ENCODE data around the gene MRGPRD.
"Not testable (repeated sequence)": the region's sequence is repeated elsewhere in the genome, so short reads cannot be mapped to it uniquely, and the experiment has no call there.

Gene MRGPRD

DNA sequence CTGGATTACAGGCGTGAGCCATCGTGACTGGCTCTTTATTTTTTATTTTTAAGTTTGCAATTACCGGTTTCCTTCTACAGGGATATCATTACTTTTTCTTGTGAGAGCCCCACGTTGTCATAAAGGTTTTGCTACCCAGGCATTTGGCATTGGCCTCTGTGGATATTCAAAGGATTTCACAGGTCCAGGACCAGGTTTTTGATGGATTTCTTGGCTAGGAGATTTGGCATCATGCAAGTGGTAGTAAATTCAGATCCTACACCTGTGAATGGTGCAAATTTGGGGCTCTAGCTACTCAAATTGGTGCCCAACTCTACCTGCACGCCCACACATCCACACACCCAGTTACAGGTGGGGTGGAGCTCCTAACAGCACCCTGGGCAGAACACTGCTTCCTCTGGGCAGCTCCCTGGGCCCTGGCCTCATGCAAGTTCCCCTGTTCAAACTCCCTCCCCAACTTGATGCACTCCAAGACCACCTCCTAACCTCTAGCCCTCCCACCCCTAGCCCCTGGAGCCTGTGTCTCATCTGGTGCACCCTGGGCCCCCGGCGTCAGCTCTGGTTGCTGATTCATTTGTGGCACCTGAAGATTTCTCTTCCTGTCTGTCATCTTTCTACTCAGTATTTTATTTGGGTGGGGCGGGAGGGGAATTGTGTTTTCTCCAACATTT is 9.3 kb upstream of the MRGPRD start:
- Mint-ChIP-seq H3K36me3 (peaks cover 10% of the 10 kb centered on the region), H3K9me3 (ENCODE audit: low read depth) (peaks cover 12% of the 10 kb centered on the region), H3K4me1 (ENCODE audit: low read depth) (no peaks in the 10 kb centered on the region), H3K27ac (no peak overlapping the region), H3K4me3 (no peak overlapping the region), H3K27me3 (peaks cover 8% of the 10 kb centered on the region)

- no peak overlapping the region for H3K4me3 Mint-ChIP-seq
- peaks cover 11% of the 10 kb centered on the region for H3K27me3 Mint-ChIP-seq
- H3K27ac Mint-ChIP-seq = no peak overlapping the region
- no peaks in the 10 kb centered on the region for H3K4me1 Mint-ChIP-seq (ENCODE audit: low read depth)
- H3K36me3 Mint-ChIP-seq = peaks cover 10% of the 10 kb centered on the region
- peaks cover 12% of the 10 kb centered on the region for H3K9me3 Mint-ChIP-seq (ENCODE audit: low read depth)
These were observed 7.7 kb upstream of the MRGPRD start for GRCh38 chr11:68988491-68988890.

GRCh38 chr11:68987211-68987610 is 6.4 kb upstream of the MRGPRD start:
- H3K4me1 Mint-ChIP-seq (ENCODE audit: low read depth) = no peaks in the 10 kb centered on the region
- peaks cover 10% of the 10 kb centered on the region for H3K36me3 Mint-ChIP-seq
- peaks cover 12% of the 10 kb centered on the region for H3K9me3 Mint-ChIP-seq (ENCODE audit: low read depth)
- no peak overlapping the region for H3K4me3 Mint-ChIP-seq
- peaks cover 6% of the 10 kb centered on the region for H3K27me3 Mint-ChIP-seq
- H3K27ac Mint-ChIP-seq = no peak overlapping the region

DNA sequence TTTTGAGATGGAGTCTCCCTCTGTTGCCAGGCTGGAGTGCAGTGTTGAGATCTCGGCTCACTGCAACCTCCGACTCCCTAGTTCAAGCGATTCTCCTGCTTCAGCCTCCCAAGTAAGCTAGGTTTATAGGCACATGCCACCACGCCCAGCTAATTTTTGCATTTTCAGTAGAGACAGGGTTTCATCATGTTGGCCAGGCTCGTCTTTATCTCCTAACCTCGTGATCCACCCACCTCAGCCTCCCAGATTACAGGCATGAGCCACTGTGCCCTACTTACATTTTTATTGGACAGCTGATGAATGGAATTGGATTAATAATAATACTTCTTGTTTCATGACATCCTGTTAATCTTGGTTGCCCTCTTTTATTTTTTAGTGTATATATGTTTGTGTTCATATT is 3.0 kb upstream of the MRGPRD start:
- peaks cover 5% of the 10 kb centered on the region for H3K27me3 Mint-ChIP-seq
- peaks cover 12% of the 10 kb centered on the region for H3K9me3 Mint-ChIP-seq (ENCODE audit: low read depth)
- no peak overlapping the region for H3K4me3 Mint-ChIP-seq
- no peak overlapping the region for H3K27ac Mint-ChIP-seq
- H3K4me1 Mint-ChIP-seq (ENCODE audit: low read depth) = no peaks in the 10 kb centered on the region
- H3K36me3 Mint-ChIP-seq = peaks cover 10% of the 10 kb centered on the region

DNA sequence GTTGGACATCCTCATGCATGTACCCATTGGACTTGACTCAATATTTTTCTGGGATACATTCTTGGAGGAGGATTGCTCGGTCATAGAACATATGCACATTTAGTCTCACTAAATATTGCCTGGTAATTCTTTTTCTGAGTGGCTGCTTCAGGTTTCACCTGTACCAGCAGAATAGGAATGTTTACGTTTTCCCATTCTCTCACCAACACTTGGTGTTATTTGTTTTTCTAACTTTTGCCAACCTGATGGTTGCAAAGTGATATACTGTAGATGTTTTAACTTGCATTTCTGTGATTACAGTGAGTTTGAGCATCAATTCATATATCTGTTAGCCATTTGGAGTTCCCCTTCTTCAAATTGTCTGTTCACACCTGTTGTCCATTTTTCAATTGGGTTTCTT is 1.3 kb upstream of the MRGPRD start:
- Mint-ChIP-seq H3K4me3 (no peak overlapping the region), H3K27me3 (peaks cover 5% of the 10 kb centered on the region), H3K36me3 (peaks cover 9% of the 10 kb centered on the region), H3K27ac (no peak overlapping the region), H3K4me1 (ENCODE audit: low read depth) (no peaks in the 10 kb centered on the region), H3K9me3 (ENCODE audit: low read depth) (peaks cover 9% of the 10 kb centered on the region)

DNA sequence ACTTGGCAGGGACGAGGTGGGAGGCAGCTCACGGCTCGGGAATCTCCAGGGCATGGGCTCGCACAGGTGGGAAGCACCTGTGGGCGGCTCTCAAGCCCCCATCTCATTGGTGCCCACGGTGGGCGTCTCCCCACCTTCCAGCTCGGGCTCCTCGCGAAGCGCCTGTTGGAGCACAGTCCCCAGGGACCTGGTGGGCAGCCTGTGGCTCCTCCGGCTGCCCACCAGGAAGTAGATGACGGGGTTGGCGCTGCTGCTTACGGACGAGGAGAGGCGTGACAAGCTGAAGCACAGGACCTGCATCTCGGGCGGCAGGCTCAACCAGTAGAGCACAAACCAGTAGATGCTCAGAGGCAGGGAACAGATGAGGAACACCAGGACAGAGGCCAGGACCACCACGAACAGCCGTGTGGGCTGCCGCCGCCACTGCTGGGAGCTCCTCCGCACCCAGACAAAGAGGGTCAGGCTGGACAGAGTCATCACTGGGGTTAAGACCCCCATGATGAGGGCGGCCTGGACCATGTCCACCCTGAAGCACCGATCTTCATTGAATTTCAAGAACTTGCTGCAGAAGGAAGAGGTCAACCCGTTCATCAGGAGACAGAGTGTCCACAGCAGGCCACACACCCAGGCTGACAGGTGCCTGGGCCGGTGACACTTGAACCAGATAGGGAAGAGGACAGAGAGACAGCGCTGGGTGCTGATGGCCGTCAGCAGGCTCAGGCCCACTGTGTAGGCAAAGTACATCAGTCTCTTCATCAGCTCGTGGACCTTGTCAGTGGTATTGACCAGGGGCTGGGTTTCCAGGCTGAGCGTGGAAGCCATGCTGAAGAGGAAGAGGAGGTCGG is 633 bp downstream of the MRGPRD start:
- no peaks in the 10 kb centered on the region for H3K4me1 Mint-ChIP-seq (ENCODE audit: low read depth)
- H3K9me3 Mint-ChIP-seq (ENCODE audit: low read depth) = no peaks in the 10 kb centered on the region
- H3K27ac Mint-ChIP-seq = no peak overlapping the region
- H3K27me3 Mint-ChIP-seq = peaks cover 2% of the 10 kb centered on the region
- no peak overlapping the region for H3K4me3 Mint-ChIP-seq
- no peaks in the 10 kb centered on the region for H3K36me3 Mint-ChIP-seq

DNA sequence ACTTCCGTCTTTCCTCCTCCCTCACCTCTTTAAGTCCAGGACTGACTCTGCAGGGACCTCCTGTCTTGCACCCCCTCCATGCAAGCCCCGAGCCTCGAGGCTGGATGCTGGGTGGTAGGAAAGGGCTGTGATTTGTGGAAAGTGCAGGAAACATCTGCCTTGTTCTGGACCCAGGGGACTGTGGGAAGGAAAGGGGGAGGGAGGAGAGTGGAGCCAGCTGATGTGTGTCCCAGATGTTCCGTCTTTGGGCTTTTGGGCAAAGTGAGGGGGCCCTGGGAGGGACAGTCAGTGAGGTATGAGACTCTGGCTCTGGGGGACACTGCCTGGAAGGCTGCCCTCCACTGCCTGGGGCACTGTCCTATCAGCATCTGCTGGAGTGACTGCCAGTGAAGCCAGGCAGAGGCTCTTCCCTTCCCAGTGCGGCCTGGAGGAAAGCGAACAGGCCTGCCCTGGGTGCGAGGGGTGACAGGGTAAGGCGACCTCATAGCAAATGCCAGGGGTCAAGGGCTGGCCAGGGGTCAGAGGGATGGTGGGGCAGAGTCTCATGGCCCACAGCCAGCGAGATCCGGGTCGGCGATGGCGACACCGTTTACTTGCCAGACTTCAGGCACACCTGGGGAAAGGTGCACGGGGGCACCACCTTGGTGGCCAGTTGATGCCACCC is 1.7 kb downstream of the MRGPRD start:
- Mint-ChIP-seq H3K27ac (no peak overlapping the region), H3K4me3 (no peak overlapping the region), H3K36me3 (no peaks in the 10 kb centered on the region), H3K4me1 (ENCODE audit: low read depth) (peaks cover 2% of the 10 kb centered on the region), H3K9me3 (ENCODE audit: low read depth) (no peaks in the 10 kb centered on the region), H3K27me3 (peaks cover under 1% of the 10 kb centered on the region)

DNA sequence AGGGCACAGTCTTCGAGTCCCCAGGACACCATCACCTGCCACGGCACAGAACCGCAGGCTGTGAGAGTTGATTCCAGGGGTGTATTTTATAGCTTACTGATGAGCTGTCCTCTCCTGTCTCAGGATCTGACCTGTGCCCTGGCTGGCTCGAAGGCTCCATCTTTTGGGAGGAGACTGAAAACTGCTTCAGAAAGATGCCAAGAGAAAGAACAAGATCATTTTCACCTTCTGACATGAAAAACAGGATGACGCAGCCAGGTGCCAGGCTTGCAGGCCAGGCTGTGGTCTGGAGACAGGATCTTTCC is 2.2 kb downstream of the MRGPRD start:
- H3K4me3 Mint-ChIP-seq = no peak overlapping the region
- H3K27ac Mint-ChIP-seq = no peak overlapping the region
- no peaks in the 10 kb centered on the region for H3K36me3 Mint-ChIP-seq
- H3K4me1 Mint-ChIP-seq (ENCODE audit: low read depth) = peaks cover 2% of the 10 kb centered on the region
- no peaks in the 10 kb centered on the region for H3K27me3 Mint-ChIP-seq
- no peaks in the 10 kb centered on the region for H3K9me3 Mint-ChIP-seq (ENCODE audit: low read depth)

GRCh38 chr11:68977781-68978625 is 2.8 kb downstream of the MRGPRD start:
- H3K36me3 Mint-ChIP-seq = no peaks in the 10 kb centered on the region
- no peaks in the 10 kb centered on the region for H3K9me3 Mint-ChIP-seq (ENCODE audit: low read depth)
- H3K27me3 Mint-ChIP-seq = no peaks in the 10 kb centered on the region
- no peak overlapping the region for H3K4me3 Mint-ChIP-seq
- no peak overlapping the region for H3K27ac Mint-ChIP-seq
- peaks cover 2% of the 10 kb centered on the region for H3K4me1 Mint-ChIP-seq (ENCODE audit: low read depth)

- Mint-ChIP-seq H3K9me3 (ENCODE audit: low read depth) (no peaks in the 10 kb centered on the region), H3K4me3 (no peak overlapping the region), H3K27ac (no peak overlapping the region), H3K27me3 (no peaks in the 10 kb centered on the region), H3K36me3 (no peaks in the 10 kb centered on the region), H3K4me1 (ENCODE audit: low read depth) (peaks cover 2% of the 10 kb centered on the region)
These were observed 4.2 kb downstream of the MRGPRD start for GRCh38 chr11:68976563-68976962.

GRCh38 chr11:68976095-68976494 is 4.7 kb downstream of the MRGPRD start:
- no peaks in the 10 kb centered on the region for H3K27me3 Mint-ChIP-seq
- no peaks in the 10 kb centered on the region for H3K9me3 Mint-ChIP-seq (ENCODE audit: low read depth)
- no peak overlapping the region for H3K4me3 Mint-ChIP-seq
- H3K27ac Mint-ChIP-seq = no peak overlapping the region
- H3K4me1 Mint-ChIP-seq (ENCODE audit: low read depth) = peaks cover 2% of the 10 kb centered on the region
- H3K36me3 Mint-ChIP-seq = no peaks in the 10 kb centered on the region

DNA sequence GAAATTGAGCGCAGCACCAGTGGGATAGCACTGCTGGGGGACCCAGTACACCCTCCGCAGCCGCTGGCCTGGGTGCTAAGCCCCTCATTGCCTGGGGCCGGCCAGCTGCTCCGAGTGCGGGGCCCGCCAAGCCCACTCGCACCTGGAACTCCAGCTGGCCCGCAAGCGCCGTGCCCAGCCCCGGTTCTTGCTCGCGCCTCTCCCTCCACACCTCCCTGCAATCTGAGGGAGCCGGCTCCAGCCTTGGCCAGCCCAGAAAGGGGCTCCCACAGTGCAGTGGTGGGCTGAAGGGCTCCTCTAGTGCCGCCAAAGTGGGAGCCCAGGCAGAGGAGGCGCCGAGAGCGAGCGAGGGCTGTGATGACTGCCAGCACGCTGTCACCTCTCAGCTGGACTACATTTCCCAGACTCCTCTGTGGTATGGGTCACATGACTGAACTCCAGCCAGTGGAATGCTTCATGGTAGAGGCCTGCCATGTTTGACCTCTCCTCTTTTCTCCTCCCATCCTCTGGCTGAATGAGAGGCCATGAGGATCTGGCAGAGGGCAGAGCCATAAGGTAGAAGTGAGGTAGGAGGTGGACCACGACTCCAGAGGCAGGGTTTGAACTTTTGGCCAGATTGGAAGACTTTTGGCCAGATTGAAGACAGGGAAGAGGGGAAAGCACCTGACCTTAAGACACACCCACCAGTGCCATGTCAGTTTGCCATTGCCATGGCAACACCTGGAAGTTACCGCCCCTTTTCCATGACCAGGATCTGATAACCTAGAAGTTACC is 6.2 kb downstream of the MRGPRD start:
- no peaks in the 10 kb centered on the region for H3K27me3 Mint-ChIP-seq
- no peaks in the 10 kb centered on the region for H3K9me3 Mint-ChIP-seq (ENCODE audit: low read depth)
- no peak overlapping the region for H3K27ac Mint-ChIP-seq
- peaks cover 2% of the 10 kb centered on the region for H3K4me1 Mint-ChIP-seq (ENCODE audit: low read depth)
- H3K4me3 Mint-ChIP-seq = no peak overlapping the region
- H3K36me3 Mint-ChIP-seq = no peaks in the 10 kb centered on the region

GRCh38 chr11:68973706-68974105 is 7.1 kb downstream of the MRGPRD start:
- H3K4me3 Mint-ChIP-seq; H3K9me3 Mint-ChIP-seq (ENCODE audit: low read depth); H3K4me1 Mint-ChIP-seq (ENCODE audit: low read depth); H3K36me3 Mint-ChIP-seq; H3K27me3 Mint-ChIP-seq; H3K27ac Mint-ChIP-seq: not testable (repeated sequence)

DNA sequence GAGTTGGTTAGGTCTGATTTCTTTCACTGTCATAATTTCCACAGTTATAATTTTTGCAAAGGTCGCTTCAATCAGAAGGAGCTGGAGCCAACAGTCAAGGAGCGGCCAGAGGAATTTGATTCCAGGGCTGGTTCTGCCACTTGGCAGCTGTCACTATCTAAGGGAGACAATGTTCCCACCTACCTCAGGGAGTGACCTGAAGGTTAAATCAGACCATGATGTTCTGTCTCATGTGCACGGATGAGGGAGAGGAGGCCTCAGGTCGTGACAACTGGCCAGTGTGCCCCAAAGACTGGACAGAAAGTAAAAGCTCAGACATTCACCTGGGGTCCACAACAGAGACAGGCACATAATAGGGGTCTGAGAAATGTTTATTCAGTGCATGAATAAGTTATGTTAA is 7.6 kb downstream of the MRGPRD start:
- Mint-ChIP-seq H3K27ac (no peak overlapping the region), H3K4me1 (ENCODE audit: low read depth) (peaks cover 2% of the 10 kb centered on the region), H3K36me3 (no peaks in the 10 kb centered on the region), H3K9me3 (ENCODE audit: low read depth) (no peaks in the 10 kb centered on the region), H3K27me3 (no peaks in the 10 kb centered on the region), H3K4me3 (no peak overlapping the region)

Measured in activated naive CD8-positive, alpha-beta T cell (primary cell).